IgD-negative memory B cell (primary cell): ENCODE measurements around the gene SEC16B. TPM values are rescaled to one million over a fixed set of nuclear protein-coding genes. Genes with fewer than 3 reads are reported as not detected.

Experiments
- H3K27ac Mint-ChIP-seq, 3 donors: one replicate each; pipeline ENCODE4 v1.8.0; 2020 to 2022; ENCODE audit warnings: mild to moderate bottlenecking in 3 of 3, mixed read lengths in 3 of 3, moderate library complexity in 1 of 3
- H3K27me3 Mint-ChIP-seq: one replicate; pipeline ENCODE4 v1.8.0; 2021; ENCODE audit warnings: mixed read lengths
- H3K36me3 Mint-ChIP-seq: one replicate; pipeline ENCODE4 v1.8.0; 2020; ENCODE audit warnings: mild to moderate bottlenecking, mixed read lengths
- H3K4me1 Mint-ChIP-seq, 3 donors: one replicate each; pipeline ENCODE4 v1.8.0; 2020 to 2022; ENCODE audit warnings: mixed read lengths in 3 of 3, mild to moderate bottlenecking in 1 of 3
- H3K4me3 Mint-ChIP-seq, 4 donors: one replicate each; pipeline ENCODE4 v1.8.0; 2020 to 2022; ENCODE audit warnings: mild to moderate bottlenecking in 4 of 4, mixed read lengths in 4 of 4, moderate library complexity in 3 of 4
- H3K9me3 Mint-ChIP-seq, 3 donors: one replicate each; pipeline ENCODE4 v1.8.0; 2020 to 2021; ENCODE audit warnings: mixed read lengths in 3 of 3, mild to moderate bottlenecking in 1 of 3
- polyA plus RNA-seq: library from polyadenylated mRNA; unstranded; fragments of 300-500 nt; fragmentation: Illumina TruSeq; gene quantifications from one replicate; pipeline ENCODE4 v1.2.3, GENCODE V29; 2021

The SEC16B gene
- polyA plus RNA-seq, 1 donor from 2014 or later, result not detected

- no peak overlapping the region for H3K27ac Mint-ChIP-seq
- H3K36me3 Mint-ChIP-seq, result no peaks in the 10 kb centered on the region
- no peak overlapping the region for H3K4me3 Mint-ChIP-seq
- no peaks in the 10 kb centered on the region for H3K4me1 Mint-ChIP-seq
- peaks cover under 1% of the 10 kb centered on the region for H3K27me3 Mint-ChIP-seq
- H3K9me3 Mint-ChIP-seq, result no peaks in the 10 kb centered on the region
These were observed 31.9 kb downstream of the SEC16B start for GRCh38 chr1:177937931-177938330.

GRCh38 chr1:177937174-177937770 is 32.6 kb downstream of the SEC16B start:
- no peak overlapping the region for H3K4me3 Mint-ChIP-seq
- H3K4me1 Mint-ChIP-seq, result no peaks in the 10 kb centered on the region
- no peak overlapping the region for H3K27ac Mint-ChIP-seq
- H3K9me3 Mint-ChIP-seq, result no peaks in the 10 kb centered on the region
- no peaks in the 10 kb centered on the region for H3K27me3 Mint-ChIP-seq
- no peaks in the 10 kb centered on the region for H3K36me3 Mint-ChIP-seq

GRCh38 chr1:177935638-177936415 is 34.0 kb downstream of the SEC16B start:
- Mint-ChIP-seq H3K9me3 (no peaks in the 10 kb centered on the region), H3K27me3 (no peaks in the 10 kb centered on the region), H3K4me3 (no peak overlapping the region), H3K36me3 (no peaks in the 10 kb centered on the region), H3K4me1 (no peaks in the 10 kb centered on the region), H3K27ac (no peak overlapping the region)

- Mint-ChIP-seq H3K36me3 (no peaks in the 10 kb centered on the region), H3K27ac (no peak overlapping the region), H3K9me3 (no peaks in the 10 kb centered on the region), H3K4me3 (no peak overlapping the region), H3K27me3 (no peaks in the 10 kb centered on the region), H3K4me1 (no peaks in the 10 kb centered on the region)
These were observed 34.9 kb downstream of the SEC16B start for GRCh38 chr1:177934927-177935326.

- no peak overlapping the region for H3K27ac Mint-ChIP-seq
These were observed 35.4 kb downstream of the SEC16B start for GRCh38 chr1:177934461-177934860.

GRCh38 chr1:177933881-177934280 is 36.0 kb downstream of the SEC16B start:
- Mint-ChIP-seq H3K4me1 (no peaks in the 10 kb centered on the region), H3K36me3 (no peaks in the 10 kb centered on the region), H3K9me3 (no peaks in the 10 kb centered on the region), H3K27me3 (no peaks in the 10 kb centered on the region), H3K4me3 (no peak overlapping the region), H3K27ac (no peak overlapping the region)

More at GRCh38 chr1:177934461-177934860, 35.4 kb downstream of the SEC16B start:
- no peaks in the 10 kb centered on the region for H3K27me3 Mint-ChIP-seq
- H3K9me3 Mint-ChIP-seq, result no peaks in the 10 kb centered on the region
- no peak overlapping the region for H3K4me3 Mint-ChIP-seq
- H3K4me1 Mint-ChIP-seq, result no peaks in the 10 kb centered on the region
- no peaks in the 10 kb centered on the region for H3K36me3 Mint-ChIP-seq

GRCh38 chr1:177932123-177932522 is 37.7 kb downstream of the SEC16B start:
- no peak overlapping the region for H3K4me3 Mint-ChIP-seq
- H3K27ac Mint-ChIP-seq, result no peak overlapping the region
- no peaks in the 10 kb centered on the region for H3K36me3 Mint-ChIP-seq
- no peaks in the 10 kb centered on the region for H3K27me3 Mint-ChIP-seq
- no peaks in the 10 kb centered on the region for H3K4me1 Mint-ChIP-seq
- H3K9me3 Mint-ChIP-seq, result no peaks in the 10 kb centered on the region

- Mint-ChIP-seq H3K4me3 (no peak overlapping the region), H3K9me3 (no peaks in the 10 kb centered on the region)
These were observed 40.9 kb downstream of the SEC16B start for GRCh38 chr1:177928952-177929351.

GRCh38 chr1:177928194-177928593 is 41.7 kb downstream of the SEC16B start:
- H3K9me3 Mint-ChIP-seq, result no peaks in the 10 kb centered on the region
- H3K4me1 Mint-ChIP-seq, result no peaks in the 10 kb centered on the region
- no peaks in the 10 kb centered on the region for H3K27me3 Mint-ChIP-seq
- no peak overlapping the region for H3K4me3 Mint-ChIP-seq
- no peaks in the 10 kb centered on the region for H3K36me3 Mint-ChIP-seq
- H3K27ac Mint-ChIP-seq, result no peak overlapping the region

More at GRCh38 chr1:177928952-177929351, 40.9 kb downstream of the SEC16B start:
- Mint-ChIP-seq H3K27ac (no peak overlapping the region), H3K36me3 (no peaks in the 10 kb centered on the region), H3K4me1 (no peaks in the 10 kb centered on the region), H3K27me3 (no peaks in the 10 kb centered on the region)

- Mint-ChIP-seq H3K9me3 (no peaks in the 10 kb centered on the region), H3K27me3 (no peaks in the 10 kb centered on the region), H3K36me3 (no peaks in the 10 kb centered on the region), H3K4me1 (no peaks in the 10 kb centered on the region), H3K27ac (no peak overlapping the region), H3K4me3 (no peak overlapping the region)
These were observed 42.7 kb downstream of the SEC16B start for GRCh38 chr1:177927021-177927596.

- Mint-ChIP-seq H3K9me3 (no peaks in the 10 kb centered on the region), H3K4me1 (no peaks in the 10 kb centered on the region), H3K27ac (no peak overlapping the region), H3K27me3 (no peaks in the 10 kb centered on the region), H3K4me3 (no peak overlapping the region), H3K36me3 (no peaks in the 10 kb centered on the region)
These were observed 43.7 kb downstream of the SEC16B start for GRCh38 chr1:177926201-177926600.

- no peaks in the 10 kb centered on the region for H3K36me3 Mint-ChIP-seq
- H3K4me3 Mint-ChIP-seq, result no peak overlapping the region
- H3K9me3 Mint-ChIP-seq, result no peaks in the 10 kb centered on the region
- no peaks in the 10 kb centered on the region for H3K27me3 Mint-ChIP-seq
- no peaks in the 10 kb centered on the region for H3K4me1 Mint-ChIP-seq
- no peak overlapping the region for H3K27ac Mint-ChIP-seq
These were observed 44.9 kb downstream of the SEC16B start for GRCh38 chr1:177925006-177925405.

GRCh38 chr1:177923441-177923840 is 46.4 kb downstream of the SEC16B start:
- Mint-ChIP-seq H3K36me3 (no peaks in the 10 kb centered on the region), H3K9me3 (no peaks in the 10 kb centered on the region), H3K4me1 (no peaks in the 10 kb centered on the region), H3K27ac (no peak overlapping the region), H3K27me3 (no peaks in the 10 kb centered on the region), H3K4me3 (no peak overlapping the region)

- Mint-ChIP-seq H3K4me1 (no peaks in the 10 kb centered on the region), H3K27me3 (no peaks in the 10 kb centered on the region), H3K36me3 (no peaks in the 10 kb centered on the region), H3K27ac (no peak overlapping the region), H3K9me3 (peaks cover 0 to 3% (median 0%) of the 10 kb centered on the region in 3 donors), H3K4me3 (no peak overlapping the region)
These were observed 47.6 kb downstream of the SEC16B start for GRCh38 chr1:177922209-177922608.

GRCh38 chr1:177921590-177921989 is 48.3 kb downstream of the SEC16B start:
- no peaks in the 10 kb centered on the region for H3K27me3 Mint-ChIP-seq
- peaks cover 0 to 3% (median 0%) of the 10 kb centered on the region in 3 donors for H3K9me3 Mint-ChIP-seq
- H3K27ac Mint-ChIP-seq, result no peak overlapping the region
- no peaks in the 10 kb centered on the region for H3K4me1 Mint-ChIP-seq
- H3K36me3 Mint-ChIP-seq, result no peaks in the 10 kb centered on the region
- no peak overlapping the region for H3K4me3 Mint-ChIP-seq

- Mint-ChIP-seq H3K27me3 (no peaks in the 10 kb centered on the region), H3K27ac (no peak overlapping the region), H3K9me3 (peaks cover 0 to 3% (median 0%) of the 10 kb centered on the region in 3 donors), H3K4me3 (no peak overlapping the region), H3K36me3 (no peaks in the 10 kb centered on the region), H3K4me1 (no peaks in the 10 kb centered on the region)
These were observed 49.8 kb downstream of the SEC16B start for GRCh38 chr1:177920091-177920490.
